H9 (cell line): ENCODE data around the gene CUEDC1. TPM values are rescaled to one million over a fixed set of nuclear protein-coding genes. Genes with fewer than 3 reads are reported as not detected.

Experiments
- DNase-seq: peaks from one replicate; pipeline ENCODE4 v3.0.0-alpha.2; 2017
- H2AFZ ChIP-seq: one replicate; pipeline ENCODE4 v1.6.1; 2013; ENCODE audit warnings: mild to moderate bottlenecking, low read length, control low read depth, moderate library complexity
- H2AK5ac ChIP-seq: 2 replicates; pipeline ENCODE4 v1.6.1; 2013; ENCODE audit warnings: low read length, control low read depth, mixed read lengths; ENCODE audit not compliant: insufficient read length
- H2BK120ac ChIP-seq: one replicate; pipeline ENCODE4 v1.6.1; 2013; ENCODE audit warnings: low read depth, mild to moderate bottlenecking, low read length, control low read depth, inconsistent platforms; ENCODE audit not compliant: poor library complexity, severe bottlenecking
- H2BK12ac ChIP-seq: 2 replicates; pipeline ENCODE4 v1.6.1; 2013; ENCODE audit warnings: low read length, control low read depth, mixed read lengths, low read depth; ENCODE audit not compliant: insufficient read length
- H2BK15ac ChIP-seq: 2 replicates; pipeline ENCODE4 v1.6.1; 2013; ENCODE audit warnings: low read depth, low read length, control low read depth
- H2BK20ac ChIP-seq: one replicate; pipeline ENCODE4 v1.6.1; 2013; ENCODE audit warnings: low read depth, mild to moderate bottlenecking, low read length, control low read depth, inconsistent platforms; ENCODE audit not compliant: poor library complexity, severe bottlenecking
- H2BK5ac ChIP-seq: 2 replicates; pipeline ENCODE4 v1.6.1; 2013; ENCODE audit warnings: low read length, control low read depth, mixed read lengths; ENCODE audit not compliant: insufficient read length
- H3K14ac ChIP-seq: 2 replicates; pipeline ENCODE4 v1.6.1; 2013; ENCODE audit warnings: low read length, control low read depth; ENCODE audit not compliant: insufficient read depth
- H3K18ac ChIP-seq: 2 replicates; pipeline ENCODE4 v1.6.1; 2013; ENCODE audit warnings: low read depth, mild to moderate bottlenecking, mixed read lengths, low read length, control low read depth; ENCODE audit not compliant: insufficient read length
- H3K23ac ChIP-seq: 2 replicates; pipeline ENCODE4 v1.6.1; 2013; ENCODE audit warnings: low read length, control low read depth, mixed read lengths, low read depth; ENCODE audit not compliant: insufficient read length
- H3K23me2 ChIP-seq: 2 replicates; pipeline ENCODE4 v1.6.1; 2013; ENCODE audit warnings: low read depth, mild to moderate bottlenecking, mixed read lengths, low read length, control low read depth; ENCODE audit not compliant: insufficient read length, poor library complexity, severe bottlenecking
- H3K27ac ChIP-seq: 2 replicates; pipeline ENCODE4 v1.5.1; 2013; ENCODE audit warnings: low read length, control low read depth, mixed read lengths, low read depth; ENCODE audit not compliant: insufficient read length
- H3K27me3 ChIP-seq: 2 replicates; pipeline ENCODE4 v1.6.1; 2013; ENCODE audit warnings: low read length, control low read depth, inconsistent platforms; ENCODE audit not compliant: insufficient read depth
- H3K4ac ChIP-seq: 2 replicates; pipeline ENCODE4 v1.6.1; 2013; ENCODE audit warnings: low read depth, mild to moderate bottlenecking, control low read depth, inconsistent platforms, low read length, moderate library complexity
- H3K4me1 ChIP-seq: 2 replicates; pipeline ENCODE4 v1.6.1; 2013; ENCODE audit warnings: low read length, control low read depth, inconsistent platforms; ENCODE audit not compliant: insufficient read depth
- H3K4me2 ChIP-seq: 2 replicates; pipeline ENCODE4 v1.6.1; 2013; ENCODE audit warnings: low read length, control low read depth, mixed read lengths; ENCODE audit not compliant: insufficient read length, insufficient read depth
- H3K56ac ChIP-seq: 2 replicates; pipeline ENCODE4 v1.6.1; 2013; ENCODE audit warnings: low read depth, mild to moderate bottlenecking, mixed read lengths, low read length, control low read depth; ENCODE audit not compliant: insufficient read length
- H3K79me1 ChIP-seq: 2 replicates; pipeline ENCODE4 v1.6.1; 2013; ENCODE audit warnings: low read depth, mild to moderate bottlenecking, moderate library complexity, low read length, control low read depth, inconsistent platforms; ENCODE audit not compliant: insufficient read depth, poor library complexity, severe bottlenecking
- H3K79me2 ChIP-seq: 2 replicates; pipeline ENCODE4 v1.6.1; 2013; ENCODE audit warnings: low read length, control low read depth, inconsistent platforms; ENCODE audit not compliant: insufficient read depth
- H3K9ac ChIP-seq: 2 replicates; pipeline ENCODE4 v1.6.1; 2013; ENCODE audit warnings: low read length, control low read depth, mixed read lengths; ENCODE audit not compliant: insufficient read length; ENCODE audit errors: extremely low read depth
- H3K9me3 ChIP-seq: one replicate; pipeline ENCODE4 v1.6.1; 2013; ENCODE audit warnings: low read depth, low read length, inconsistent platforms; ENCODE audit not compliant: control insufficient read depth
- H3T11ph ChIP-seq: one replicate; pipeline ENCODE4 v1.6.1; 2013; ENCODE audit warnings: mild to moderate bottlenecking, low read length, control low read depth, inconsistent platforms
- H4K20me1 ChIP-seq: one replicate; pipeline ENCODE4 v1.6.1; 2013; ENCODE audit not compliant: control insufficient read depth, insufficient read length, insufficient read depth
- H4K5ac ChIP-seq: 2 replicates; pipeline ENCODE4 v1.6.1; 2013; ENCODE audit warnings: low read depth, mild to moderate bottlenecking, mixed read lengths, low read length, control low read depth; ENCODE audit not compliant: insufficient read length
- H4K8ac ChIP-seq: replicated peaks from 2 replicates; pipeline ENCODE4 v1.6.1; 2013; ENCODE audit warnings: low read length, control low read depth, mixed read lengths, low read depth; ENCODE audit not compliant: insufficient read length
- H4K91ac ChIP-seq: 2 replicates; pipeline ENCODE4 v1.6.1; 2013; ENCODE audit warnings: low read depth, mild to moderate bottlenecking, moderate library complexity, mixed read lengths, low read length, control low read depth; ENCODE audit not compliant: insufficient read length
- H3K27ac Mint-ChIP-seq, 3 experiments: 2 replicates in 2 of 3; 3 replicates in 1 of 3; pipeline ENCODE4 v1.8.0; 2020 to 2021; ENCODE audit warnings: mixed read lengths in 3 of 3, mild to moderate bottlenecking in 1 of 3, moderate library complexity in 1 of 3
- H3K27me3 Mint-ChIP-seq: 2 replicates; pipeline ENCODE4 v1.8.0; 2021; ENCODE audit warnings: low read depth, mild to moderate bottlenecking, moderate library complexity, mixed read lengths
- H3K36me3 Mint-ChIP-seq, 3 experiments: 2 replicates in 2 of 3; 3 replicates in 1 of 3; pipeline ENCODE4 v1.8.0; 2020 to 2021; ENCODE audit warnings: low read depth in 3 of 3, mixed read lengths in 3 of 3; ENCODE audit not compliant: insufficient read depth in 1 of 3
- H3K4me1 Mint-ChIP-seq, 2 experiments: 2 replicates each; pipeline ENCODE4 v1.8.0; 2020; ENCODE audit warnings: mixed read lengths in 2 of 2
- H3K4me3 Mint-ChIP-seq, 2 experiments: 2 replicates in 1 of 2; 3 replicates in 1 of 2; pipeline ENCODE4 v1.8.0; 2020 to 2021; ENCODE audit warnings: mild to moderate bottlenecking in 2 of 2, mixed read lengths in 2 of 2, moderate library complexity in 1 of 2
- H3K9me3 Mint-ChIP-seq, 2 experiments: 2 replicates in 1 of 2; 3 replicates in 1 of 2; pipeline ENCODE4 v1.8.0; 2020; ENCODE audit warnings: mild to moderate bottlenecking in 2 of 2, mixed read lengths in 2 of 2, moderate library complexity in 1 of 2
- WGBS: extraction: QIAGEN DNeasy Blood & Tissue Kit; methylation state at CpG from one replicate; pipeline ENCODE4 v1.1.7; 2013; ENCODE audit warnings: missing lambda C conversion rate, low lambda C conversion rate, mixed read lengths; ENCODE audit not compliant: insufficient read length; ENCODE audit errors: extremely low coverage; 5-methylcytosine and 5-hydroxymethylcytosine counted together
- total RNA-seq: library from RNA; stranded (reverse); gene quantifications from 2 replicates; pipeline ENCODE4 v1.2.1, GENCODE V29; 2021
- TF ChIP-seq, protein P1 (sequence below): fragments of 200-600 bp; sonication (generic); conservative IDR thresholded peaks from 3 replicates; pipeline ENCODE4 v1.8.0; 2021; ENCODE audit warnings: antibody characterized with exemption, mild to moderate bottlenecking

The CUEDC1 gene
- total RNA-seq, 1 experiment from 2014 or later = 7.3 TPM

GRCh38 chr17:57823469-57824401 is 131.5 kb downstream of the CUEDC1 start:
- no peak overlapping the region for H4K8ac ChIP-seq
- no CpG with 5 or more reads among the region's 15 CpGs for WGBS
- DNase-seq = no peak

More at GRCh38 chr17:57823469-57824401, 131.5 kb downstream of the CUEDC1 start:
- Histone ChIP-seq H4K5ac (no peak overlapping the region), H3K56ac (no peak overlapping the region), H3K23me2 (no peaks in the 10 kb centered on the region), H3T11ph (no peak overlapping the region), H2BK15ac (no peak overlapping the region), H3K9ac (no peak overlapping the region), H2BK5ac (no peak overlapping the region), H3K27me3 (no peaks in the 10 kb centered on the region), H4K91ac (no peak overlapping the region), H3K79me2 (no peaks in the 10 kb centered on the region), H3K4ac (no peak overlapping the region), H2AFZ (no peak overlapping the region), H3K4me2 (no peak overlapping the region), H3K14ac (no peak overlapping the region), H4K20me1 (no peaks in the 10 kb centered on the region), H2BK120ac (no peak overlapping the region), H3K27ac (no peak overlapping the region), H3K79me1 (no peaks in the 10 kb centered on the region), H3K23ac (no peak overlapping the region), H2AK5ac (no peak overlapping the region), H3K9me3 (no peaks in the 10 kb centered on the region), H2BK20ac (no peak overlapping the region), H3K18ac (no peak overlapping the region), H2BK12ac (no peak overlapping the region), H3K4me1 (no peaks in the 10 kb centered on the region; the same call in 1 of the 2 replicates)
- Mint-ChIP-seq H3K9me3 (no peaks in the 10 kb centered on the region), H3K36me3 (no peaks in the 10 kb centered on the region), H3K4me1 (peaks cover 12 to 13% of the 10 kb centered on the region in 2 experiments), H3K4me3 (no peak overlapping the region), H3K27ac (no peak overlapping the region), H3K27me3 (no peaks in the 10 kb centered on the region; the same call in 1 of the 2 replicates)
- TF ChIP-seq, protein P1, sequence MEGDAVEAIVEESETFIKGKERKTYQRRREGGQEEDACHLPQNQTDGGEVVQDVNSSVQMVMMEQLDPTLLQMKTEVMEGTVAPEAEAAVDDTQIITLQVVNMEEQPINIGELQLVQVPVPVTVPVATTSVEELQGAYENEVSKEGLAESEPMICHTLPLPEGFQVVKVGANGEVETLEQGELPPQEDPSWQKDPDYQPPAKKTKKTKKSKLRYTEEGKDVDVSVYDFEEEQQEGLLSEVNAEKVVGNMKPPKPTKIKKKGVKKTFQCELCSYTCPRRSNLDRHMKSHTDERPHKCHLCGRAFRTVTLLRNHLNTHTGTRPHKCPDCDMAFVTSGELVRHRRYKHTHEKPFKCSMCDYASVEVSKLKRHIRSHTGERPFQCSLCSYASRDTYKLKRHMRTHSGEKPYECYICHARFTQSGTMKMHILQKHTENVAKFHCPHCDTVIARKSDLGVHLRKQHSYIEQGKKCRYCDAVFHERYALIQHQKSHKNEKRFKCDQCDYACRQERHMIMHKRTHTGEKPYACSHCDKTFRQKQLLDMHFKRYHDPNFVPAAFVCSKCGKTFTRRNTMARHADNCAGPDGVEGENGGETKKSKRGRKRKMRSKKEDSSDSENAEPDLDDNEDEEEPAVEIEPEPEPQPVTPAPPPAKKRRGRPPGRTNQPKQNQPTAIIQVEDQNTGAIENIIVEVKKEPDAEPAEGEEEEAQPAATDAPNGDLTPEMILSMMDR = no peak
